GM18861 (cell line): ENCODE data around the gene LCN6.
"Not testable (repeated sequence)": the region's sequence is repeated elsewhere in the genome, so short reads cannot be mapped to it uniquely, and the experiment has no call there.

Experiments used
- ATAC-seq: cut with Tn5 transposase; IDR thresholded peaks from one replicate; pipeline ENCODE4 v1.9.1; 2021; ENCODE audit not compliant: unreplicated experiment

Gene LCN6

DNA sequence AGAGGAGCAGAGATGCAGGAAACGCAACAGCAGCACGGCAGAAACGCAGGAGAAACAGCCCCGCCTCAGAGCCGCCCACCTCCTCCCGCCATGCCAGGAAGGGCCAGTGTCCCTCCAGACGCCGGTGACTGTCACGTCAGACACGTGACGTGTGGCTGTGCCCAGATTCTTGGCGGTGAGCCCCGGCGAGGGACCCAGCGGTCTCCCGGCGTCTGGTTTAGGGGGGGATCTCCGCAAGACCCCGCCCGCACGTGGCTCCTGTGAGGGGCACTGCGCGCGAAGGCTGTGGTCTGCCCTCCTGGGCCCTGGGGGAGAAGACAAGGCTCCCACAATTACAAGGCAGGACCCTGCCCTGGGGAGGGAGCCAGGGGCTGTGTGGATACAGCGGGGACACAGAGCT is 12.1 kb upstream of the LCN6 start:
- no peak for ATAC-seq

DNA sequence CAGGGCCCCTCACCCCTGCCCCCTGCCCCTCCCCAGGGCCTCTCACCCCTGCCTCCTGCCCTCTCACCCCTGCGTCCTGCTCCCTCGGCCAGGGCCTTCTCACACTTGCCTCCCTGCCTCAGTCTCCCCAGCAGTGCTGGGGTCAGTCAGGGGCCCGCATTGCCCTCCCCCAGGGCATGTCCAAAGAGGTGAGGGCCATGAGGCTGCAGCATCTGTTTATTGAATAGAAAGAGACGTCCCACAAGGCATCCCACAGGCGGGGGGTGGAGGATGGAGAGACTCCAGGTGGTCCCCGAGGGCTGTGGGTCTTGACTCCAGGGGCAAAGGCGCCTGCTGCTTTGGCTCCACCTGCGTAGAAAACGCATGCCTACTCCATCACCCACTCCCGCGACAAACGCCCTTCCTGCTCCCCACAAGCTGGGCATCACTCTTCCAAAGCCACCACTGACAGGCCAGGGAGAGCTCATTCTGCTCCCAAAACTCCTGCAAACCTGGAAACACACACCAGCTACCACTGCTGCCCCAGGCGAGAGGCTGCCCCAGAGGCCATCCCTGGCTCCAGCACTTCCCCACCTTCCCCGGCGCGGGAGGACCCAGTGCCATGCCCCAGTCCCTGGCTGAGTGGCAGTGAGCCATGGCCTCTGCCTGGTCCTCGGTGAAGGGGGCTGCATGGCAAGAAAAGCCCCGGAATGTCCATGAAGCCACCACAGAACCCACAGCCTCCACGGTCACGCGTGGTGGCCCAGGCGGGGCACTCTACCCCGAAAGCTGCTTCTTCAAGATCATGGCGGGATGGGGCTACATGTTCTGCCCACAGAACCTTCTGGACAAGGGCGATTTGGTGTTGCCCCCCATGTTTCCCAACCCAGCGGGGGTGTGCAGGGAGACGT is 11.4 kb upstream of the LCN6 start:
- no peak for ATAC-seq

DNA sequence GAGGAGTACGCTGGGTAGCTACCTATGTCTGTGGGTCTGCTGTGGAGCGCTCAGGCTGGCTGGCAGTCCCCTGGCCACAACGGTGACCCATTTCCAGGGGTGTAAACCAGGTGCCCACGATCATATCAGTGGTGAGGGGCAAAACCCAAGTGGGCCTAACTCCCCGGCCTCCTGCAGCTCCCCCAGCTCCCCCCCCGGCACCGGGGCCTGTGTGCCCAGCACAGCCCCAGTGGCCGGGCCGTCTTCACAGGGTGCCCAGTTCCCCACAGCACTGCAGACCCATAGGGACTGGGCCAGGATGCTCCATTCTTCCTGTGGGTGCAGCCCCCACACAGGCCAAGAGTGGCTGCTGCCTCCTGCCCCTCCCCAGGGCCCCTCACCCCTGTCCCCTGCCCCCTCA is 10.7 kb upstream of the LCN6 start:
- no peak for ATAC-seq

DNA sequence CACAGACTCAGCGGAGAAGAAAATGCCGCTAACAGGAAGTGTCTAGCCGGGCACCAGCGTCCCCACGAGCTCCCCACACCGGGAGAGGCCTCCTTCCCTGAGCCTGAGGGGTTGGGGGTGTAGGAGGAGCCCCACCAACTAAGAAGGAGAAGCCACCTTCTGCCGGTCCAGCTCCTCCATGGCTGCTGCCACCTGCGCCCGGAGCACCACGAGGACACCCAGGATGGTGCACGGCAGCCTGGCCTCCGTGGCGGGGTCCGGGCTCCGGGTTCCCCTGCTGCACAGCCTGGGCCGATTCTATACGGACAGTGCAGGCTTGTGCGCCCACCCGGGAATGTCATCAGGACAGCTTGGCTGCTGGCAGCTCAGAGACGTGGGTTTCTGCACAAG is 9.4 kb upstream of the LCN6 start:
- no peak for ATAC-seq

DNA sequence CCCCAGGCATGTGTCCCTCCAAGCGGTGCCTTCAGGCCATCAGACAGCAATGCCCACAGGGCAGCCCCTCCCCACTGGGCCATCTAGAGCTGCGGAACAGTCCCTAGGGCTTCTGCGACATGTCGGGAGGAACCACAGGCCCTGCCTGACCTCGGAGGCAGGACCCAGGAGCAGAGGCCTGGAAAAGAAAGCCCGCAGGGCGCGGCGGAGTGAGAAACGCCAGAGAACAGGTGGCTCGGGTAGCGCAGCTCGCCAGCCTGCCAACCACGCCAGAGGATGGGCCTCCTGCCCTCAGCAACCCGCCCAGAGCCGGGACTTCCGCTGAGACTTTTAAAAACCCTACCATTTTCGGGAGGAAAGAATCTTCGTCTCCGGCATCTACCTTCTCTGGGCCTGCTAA is 9.0 kb upstream of the LCN6 start:
- ATAC-seq: no peak

- ATAC-seq: no peak
These were observed 8.5 kb upstream of the LCN6 start for GRCh38 chr9:136756836-136757235.

DNA sequence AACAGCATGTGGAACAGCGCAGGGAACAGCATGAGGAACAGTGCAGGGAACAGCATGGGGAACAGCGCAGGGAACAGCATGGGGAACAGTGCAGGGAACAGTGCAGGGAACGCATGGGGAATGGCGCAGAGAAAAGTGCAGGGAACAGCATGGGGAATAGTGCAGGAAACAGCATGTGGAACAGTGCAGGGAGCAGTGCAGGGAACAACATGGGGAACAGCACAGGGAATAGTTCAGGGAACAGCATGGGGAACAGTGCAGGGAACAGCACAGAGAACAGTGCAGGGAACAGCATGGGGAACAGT is 7.8 kb upstream of the LCN6 start:
- no peak for ATAC-seq

DNA sequence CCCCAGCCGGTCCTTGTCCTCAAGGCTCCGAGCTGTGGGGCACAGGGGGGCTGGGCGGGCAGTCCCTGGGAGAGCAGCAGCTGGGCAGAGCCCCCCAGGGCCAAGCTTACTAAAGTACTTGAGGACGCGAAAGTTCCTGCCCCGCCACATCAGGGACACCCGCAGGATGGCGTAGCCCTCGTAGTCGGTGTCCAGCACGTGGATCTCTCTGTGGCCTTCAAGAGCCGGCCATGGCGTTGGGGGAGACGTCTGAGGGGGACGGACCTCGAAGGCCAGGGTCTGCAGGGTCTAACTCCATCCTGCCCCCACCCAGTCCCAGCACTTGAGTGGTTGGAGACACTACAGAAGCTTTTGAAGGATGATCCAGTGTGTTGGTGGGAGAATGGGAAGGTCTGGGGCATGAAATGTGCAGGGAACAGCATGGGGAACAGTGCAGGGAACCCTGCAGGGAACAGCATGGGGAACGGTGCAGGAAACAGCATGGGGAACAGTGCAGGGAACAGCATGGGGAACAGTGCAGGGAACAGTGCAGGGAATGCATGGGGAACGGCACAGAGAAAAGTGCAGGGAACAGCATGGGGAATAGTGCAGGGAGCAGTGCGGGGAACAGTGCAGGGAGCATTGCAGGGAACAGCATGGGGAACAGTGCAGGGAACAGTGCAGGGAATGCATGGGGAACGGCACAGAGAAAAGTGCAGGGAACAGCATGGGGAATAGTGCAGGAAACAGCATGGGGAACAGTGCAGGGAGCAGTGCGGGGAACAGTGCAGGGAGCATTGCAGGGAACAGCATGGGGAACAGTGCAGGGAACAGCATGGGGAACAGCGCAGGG is 7.2 kb upstream of the LCN6 start:
- not testable (repeated sequence) for ATAC-seq

DNA sequence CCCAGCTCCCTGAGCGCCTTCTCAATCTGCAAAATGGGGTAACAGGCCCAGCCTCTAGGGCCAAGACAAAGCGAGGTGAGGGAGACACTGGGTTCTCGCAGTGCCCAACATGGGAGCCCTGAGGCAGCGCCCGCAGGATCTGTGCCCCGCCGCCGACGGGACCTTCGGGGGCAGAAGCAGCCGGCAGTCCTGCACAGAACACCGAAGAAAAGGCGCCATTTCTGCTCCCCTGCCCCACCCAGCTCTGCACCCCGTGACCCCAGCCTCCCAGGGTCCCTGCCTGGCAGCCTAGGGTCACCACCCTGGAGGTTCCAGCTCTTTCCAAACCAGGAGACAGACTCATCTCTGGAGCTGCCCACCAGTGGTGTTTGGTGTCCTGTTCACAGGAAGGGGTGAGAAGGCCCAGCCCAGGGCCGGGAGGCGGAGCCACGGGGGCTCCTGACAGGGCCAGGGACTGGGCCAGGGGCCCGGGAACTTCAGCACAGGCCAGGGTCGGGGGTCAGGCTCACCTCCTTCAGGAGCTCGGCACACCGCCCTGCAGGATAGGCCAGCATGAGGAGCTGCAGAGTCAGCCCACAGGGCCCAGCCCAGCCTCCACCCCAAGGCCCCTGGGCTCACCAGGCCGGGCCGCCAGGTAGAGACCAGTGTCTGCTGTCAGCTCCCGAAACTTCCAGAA is 6.4 kb upstream of the LCN6 start:
- no peak for ATAC-seq

DNA sequence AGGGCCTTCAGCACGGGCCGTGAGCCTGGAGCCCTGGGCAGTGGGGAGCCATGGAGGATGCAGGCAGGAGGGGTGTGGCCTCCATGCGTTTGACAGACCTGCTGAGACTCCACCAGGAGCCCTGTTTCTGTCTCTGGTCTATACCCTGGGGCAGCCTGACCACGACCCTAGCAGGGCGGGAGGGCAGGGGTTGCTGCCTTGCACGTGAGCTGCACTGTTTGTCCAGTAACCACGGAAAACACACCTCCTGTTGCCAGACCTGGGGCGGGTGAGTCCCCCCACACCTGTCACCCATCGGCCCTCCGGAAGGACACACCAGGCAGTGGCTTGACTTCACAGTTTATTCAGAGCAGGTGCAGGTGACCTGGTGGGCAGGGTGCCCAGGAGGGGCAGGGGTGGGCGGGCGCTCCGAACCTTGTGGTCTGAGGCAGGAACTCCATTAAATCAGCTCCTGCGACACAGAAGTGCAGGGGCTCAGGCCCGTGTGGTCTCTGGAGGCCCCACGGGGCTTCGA is 5.8 kb upstream of the LCN6 start:
- ATAC-seq: no peak

- ATAC-seq: no peak
These were observed 5.2 kb upstream of the LCN6 start for GRCh38 chr9:136753371-136754058.

DNA sequence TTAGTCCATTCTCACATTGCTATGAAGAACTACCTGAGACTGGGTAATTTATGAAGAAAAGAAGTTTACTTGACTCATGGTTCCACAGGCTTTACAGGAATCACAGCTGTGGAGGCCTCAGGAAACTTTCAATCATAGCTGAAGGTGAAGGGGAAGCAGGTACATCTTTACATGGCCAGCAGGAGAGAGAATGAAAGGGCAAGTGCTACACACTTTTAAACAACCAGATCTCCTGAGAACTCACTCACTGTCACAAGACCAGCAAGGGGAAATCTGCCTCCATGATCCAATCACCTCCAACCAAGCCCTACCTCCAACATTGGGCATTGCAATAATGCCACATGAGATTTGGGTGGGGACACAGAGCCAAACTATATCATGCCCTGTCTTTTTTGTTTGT is 3.5 kb upstream of the LCN6 start:
- ATAC-seq: no peak

- no peak for ATAC-seq
These were observed 2.9 kb upstream of the LCN6 start for GRCh38 chr9:136751244-136751643.

DNA sequence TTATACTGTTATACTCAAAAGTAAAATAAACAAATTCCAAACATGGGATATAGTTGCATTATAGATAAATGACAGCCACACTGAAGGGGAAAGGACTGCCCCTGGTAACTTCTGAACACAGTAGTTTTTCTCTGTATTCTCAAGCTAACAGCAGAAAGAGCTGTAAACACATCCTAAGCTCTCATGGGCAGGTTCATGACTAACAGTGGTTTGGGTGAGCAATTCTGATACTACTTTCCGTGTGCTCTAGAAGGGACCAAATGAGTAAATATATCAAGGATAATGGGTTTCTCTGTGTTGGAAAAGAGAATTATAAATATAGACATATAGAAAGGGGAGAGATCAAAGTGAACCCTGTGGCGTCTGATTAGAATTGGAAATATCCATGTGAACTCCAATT is 2.2 kb upstream of the LCN6 start:
- no peak for ATAC-seq

DNA sequence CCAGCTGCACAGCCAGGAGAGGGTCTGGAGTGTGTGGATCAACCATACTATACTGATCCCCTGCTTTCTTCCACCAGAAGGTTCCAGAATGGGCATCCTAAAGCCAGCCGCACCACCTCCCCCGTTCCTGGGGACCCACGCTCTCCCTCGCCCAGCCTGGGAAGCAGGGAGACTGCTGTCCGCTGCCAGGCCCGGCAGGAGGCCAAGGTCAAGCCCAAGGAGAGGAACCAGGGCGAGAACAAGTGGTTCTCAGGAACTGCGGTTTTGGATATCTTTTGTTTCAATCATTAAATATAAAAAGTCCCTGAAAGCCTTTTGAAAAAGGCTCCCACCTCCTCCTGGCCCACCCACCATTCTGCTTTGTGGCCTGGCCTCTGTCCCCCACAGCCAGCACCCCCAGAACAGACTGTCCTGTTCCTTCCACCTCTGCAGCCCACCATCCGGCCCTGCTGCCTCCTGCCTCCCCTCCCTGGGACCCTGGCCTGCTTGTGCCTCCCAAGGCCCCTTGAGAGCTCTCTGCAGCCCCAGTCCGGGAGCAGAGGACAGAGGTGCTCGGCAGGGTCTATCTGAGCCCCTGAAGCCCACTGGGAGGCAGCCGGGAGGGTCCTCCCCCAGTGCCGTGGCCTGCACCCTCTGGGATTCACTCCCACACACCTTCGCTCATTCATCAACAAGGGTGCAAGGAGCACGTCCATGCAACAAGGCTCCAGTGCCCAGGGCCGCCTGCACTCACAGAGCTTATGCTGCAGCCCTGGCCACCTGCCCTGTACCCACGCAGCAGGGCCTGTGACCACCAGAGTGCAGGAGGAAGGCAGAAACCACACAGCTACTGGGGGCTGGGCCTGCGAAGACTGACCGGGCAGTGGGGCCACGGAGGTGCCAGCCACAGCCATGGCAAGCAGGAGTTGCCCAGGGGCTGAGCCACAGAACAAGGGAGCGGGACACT is 614 bp upstream of the LCN6 start:
- ATAC-seq: no peak

- ATAC-seq: no peak
These were observed 914 bp downstream of the LCN6 start for GRCh38 chr9:136747161-136748060.

- ATAC-seq: no peak
These were observed 1.7 kb downstream of the LCN6 start for GRCh38 chr9:136746621-136747020.

- no peak for ATAC-seq
These were observed 2.2 kb downstream of the LCN6 start for GRCh38 chr9:136746155-136746490.
